Activated naive CD8-positive, alpha-beta T cell treated with anti-CD3 and anti-CD28 coated beads, Interleukin-2, amount 50 U/mL, for 24 hours (primary cell): ENCODE results near the gene CPLX3.
A peak's percentile ranks its signal among the peaks of the same experiment; 100 is the strongest.

Source experiments
- ATAC-seq: fragments of 150-1000 bp; cut with Tn5 transposase; one replicate; pipeline ENCODE4 v1.10.0; 2021
- DNase-seq: peaks from one replicate; pipeline ENCODE4 v3.0.0; 2021
- H3K27ac Mint-ChIP-seq: one replicate; pipeline ENCODE4 v1.8.0; 2021; ENCODE audit warnings: mild to moderate bottlenecking, mixed read lengths
- H3K27me3 Mint-ChIP-seq: one replicate; pipeline ENCODE4 v1.8.0; 2021; ENCODE audit warnings: mixed read lengths
- H3K36me3 Mint-ChIP-seq: one replicate; pipeline ENCODE4 v1.8.0; 2021; ENCODE audit warnings: low read depth, mixed read lengths
- H3K4me1 Mint-ChIP-seq: one replicate; pipeline ENCODE4 v1.8.0; 2021; ENCODE audit warnings: mixed read lengths
- H3K4me3 Mint-ChIP-seq: one replicate; pipeline ENCODE4 v1.8.0; 2021; ENCODE audit warnings: mild to moderate bottlenecking, moderate library complexity, mixed read lengths
- H3K9me3 Mint-ChIP-seq: one replicate; pipeline ENCODE4 v1.8.0; 2021; ENCODE audit warnings: mixed read lengths

The CPLX3 gene

GRCh38 chr15:74793135-74794028 is 33.0 kb upstream of the CPLX3 start:
- Mint-ChIP-seq H3K27me3 (no peaks in the 10 kb centered on the region), H3K4me1 (peaks cover 96% of the 10 kb centered on the region), H3K36me3 (peaks cover 51% of the 10 kb centered on the region), H3K4me3 (peak overlapping the region; percentile 21), H3K27ac (peak overlapping the region; percentile 99), H3K9me3 (no peaks in the 10 kb centered on the region)
- DNase-seq (peak; percentile 80), ATAC-seq (peak; percentile 20)

DNA sequence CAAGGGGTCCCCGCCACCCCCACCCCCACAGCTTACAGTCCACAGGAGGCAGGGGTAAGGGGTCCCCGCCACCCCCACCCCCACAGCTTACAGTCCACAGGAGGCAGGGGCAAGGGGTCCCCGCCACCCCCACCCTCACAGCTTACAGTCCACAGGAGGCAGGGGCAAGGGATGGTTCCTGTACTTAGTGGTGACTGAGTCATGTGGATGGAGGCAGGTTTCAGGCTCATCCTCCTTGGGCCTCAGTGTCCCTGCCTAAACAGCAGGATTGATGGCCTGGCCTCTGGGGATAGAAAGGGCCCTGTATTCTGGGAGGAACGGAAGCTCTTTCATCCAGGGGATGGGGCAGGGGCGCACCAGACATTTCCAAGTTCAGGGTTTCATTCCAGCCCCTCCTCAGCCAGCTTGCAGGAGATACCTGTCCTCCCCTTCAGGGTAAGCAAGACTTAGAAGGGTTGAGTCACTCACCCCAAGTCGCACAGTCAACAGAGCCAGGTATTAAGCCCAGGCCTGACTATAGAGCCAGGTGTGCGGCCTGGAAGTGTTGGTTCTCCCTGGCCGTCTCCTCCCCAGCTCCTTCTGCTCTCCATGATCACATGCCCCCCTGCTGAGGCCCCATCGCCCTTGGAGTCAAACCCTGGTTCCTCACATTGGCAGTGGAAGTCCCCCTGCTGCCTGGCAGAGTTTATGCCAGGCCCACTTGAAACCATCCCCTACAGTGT is 32.0 kb upstream of the CPLX3 start:
- no peaks in the 10 kb centered on the region for H3K27me3 Mint-ChIP-seq
- H3K4me1 Mint-ChIP-seq: peaks cover 96% of the 10 kb centered on the region
- peak overlapping the region; percentile 6 for H3K4me3 Mint-ChIP-seq
- H3K27ac Mint-ChIP-seq: peak overlapping the region; percentile 87
- peaks cover 49% of the 10 kb centered on the region for H3K36me3 Mint-ChIP-seq
- ATAC-seq (no peak), DNase-seq (no peak)
- H3K9me3 Mint-ChIP-seq: no peaks in the 10 kb centered on the region

GRCh38 chr15:74794970-74795349 is 31.5 kb upstream of the CPLX3 start:
- Mint-ChIP-seq H3K9me3 (no peaks in the 10 kb centered on the region), H3K27me3 (no peaks in the 10 kb centered on the region), H3K36me3 (peaks cover 44% of the 10 kb centered on the region), H3K27ac (peak overlapping the region; percentile 87), H3K4me1 (peaks cover 96% of the 10 kb centered on the region), H3K4me3 (peak overlapping the region; percentile 6)
- ATAC-seq (no peak), DNase-seq (no peak)

DNA sequence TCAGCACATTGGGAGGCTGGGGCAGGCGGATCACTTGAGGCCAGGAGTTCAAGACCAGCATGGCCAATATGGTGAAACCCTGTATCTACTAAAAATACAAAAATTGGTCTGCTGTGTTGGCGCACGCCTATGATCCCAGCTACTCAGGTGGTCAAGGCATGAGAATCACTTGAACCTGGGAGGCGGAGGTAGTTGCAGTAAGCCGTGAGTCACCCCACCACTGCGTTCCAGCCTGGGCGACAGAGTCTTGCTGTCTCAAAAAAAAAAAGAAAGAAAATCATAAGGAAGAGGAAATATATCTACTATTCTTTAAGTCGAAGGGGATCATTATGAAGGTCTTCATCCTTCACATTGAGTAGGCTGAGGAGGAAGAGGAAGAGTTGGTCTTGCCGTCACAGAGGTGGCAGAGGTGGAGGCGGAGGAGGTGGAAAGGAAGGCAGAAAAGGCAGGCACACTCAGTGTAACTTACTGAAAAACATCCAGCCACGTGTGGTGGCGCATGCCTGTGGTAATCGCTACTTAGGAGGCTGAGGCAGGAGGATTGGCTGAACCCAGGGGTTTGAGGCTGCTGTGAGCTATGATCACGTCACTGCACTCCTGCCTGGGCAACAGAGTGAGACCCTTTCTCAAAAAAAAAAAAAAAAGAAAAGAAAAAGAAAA is 30.3 kb upstream of the CPLX3 start:
- ATAC-seq (peak; percentile 31), DNase-seq (peak; percentile 59)
- Mint-ChIP-seq H3K27me3 (no peaks in the 10 kb centered on the region), H3K4me3 (peak overlapping the region; percentile 61), H3K4me1 (peaks cover 88% of the 10 kb centered on the region), H3K36me3 (peaks cover 47% of the 10 kb centered on the region), H3K9me3 (no peaks in the 10 kb centered on the region), H3K27ac (peak overlapping the region; percentile 98)

- peaks cover 53% of the 10 kb centered on the region for H3K36me3 Mint-ChIP-seq
- ATAC-seq: no peak
- no peak overlapping the region for H3K4me3 Mint-ChIP-seq
Observed at GRCh38 chr15:74798388-74799254, 27.8 kb upstream of the CPLX3 start.

DNA sequence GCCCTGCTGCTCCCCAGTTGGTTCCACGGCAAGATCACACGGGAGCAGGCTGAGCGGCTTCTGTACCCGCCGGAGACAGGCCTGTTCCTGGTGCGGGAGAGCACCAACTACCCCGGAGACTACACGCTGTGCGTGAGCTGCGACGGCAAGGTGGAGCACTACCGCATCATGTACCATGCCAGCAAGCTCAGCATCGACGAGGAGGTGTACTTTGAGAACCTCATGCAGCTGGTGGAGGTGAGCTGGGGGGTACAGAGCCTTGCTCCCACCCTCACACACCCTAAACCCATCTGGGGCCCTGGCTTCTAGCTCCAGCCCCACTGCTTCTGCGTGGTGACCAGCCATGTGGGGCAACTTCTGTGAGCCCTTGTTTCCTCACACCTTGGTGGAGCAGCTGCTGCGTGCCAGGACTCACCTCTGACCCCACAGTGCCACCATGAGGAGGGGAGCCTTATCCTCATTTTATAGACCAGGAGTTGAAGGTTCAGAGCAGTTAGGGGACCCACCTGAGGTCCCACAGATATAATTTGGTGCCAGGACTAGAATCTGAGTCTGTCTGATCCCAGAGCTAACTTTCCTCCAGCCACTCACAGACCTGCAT is 27.1 kb upstream of the CPLX3 start:
- Mint-ChIP-seq H3K4me1 (peaks cover 58% of the 10 kb centered on the region), H3K27ac (peak overlapping the region; percentile 84), H3K36me3 (peaks cover 60% of the 10 kb centered on the region), H3K9me3 (no peaks in the 10 kb centered on the region), H3K27me3 (no peaks in the 10 kb centered on the region), H3K4me3 (no peak overlapping the region)
- DNase-seq (peak; percentile 41), ATAC-seq (peak; percentile 1)

More at GRCh38 chr15:74798388-74799254, 27.8 kb upstream of the CPLX3 start:
- no peaks in the 10 kb centered on the region for H3K9me3 Mint-ChIP-seq
- peaks cover 63% of the 10 kb centered on the region for H3K4me1 Mint-ChIP-seq
- H3K27ac Mint-ChIP-seq: peak overlapping the region; percentile 84
- no peaks in the 10 kb centered on the region for H3K27me3 Mint-ChIP-seq
- no peak for DNase-seq

GRCh38 chr15:74799856-74800558 is 26.4 kb upstream of the CPLX3 start:
- no peaks in the 10 kb centered on the region for H3K27me3 Mint-ChIP-seq
- H3K9me3 Mint-ChIP-seq: no peaks in the 10 kb centered on the region
- DNase-seq: peak; percentile 89
- H3K4me1 Mint-ChIP-seq: peaks cover 54% of the 10 kb centered on the region
- ATAC-seq: peak; percentile 85
- H3K27ac Mint-ChIP-seq: peak overlapping the region; percentile 84
- no peak overlapping the region for H3K4me3 Mint-ChIP-seq
- peaks cover 59% of the 10 kb centered on the region for H3K36me3 Mint-ChIP-seq

DNA sequence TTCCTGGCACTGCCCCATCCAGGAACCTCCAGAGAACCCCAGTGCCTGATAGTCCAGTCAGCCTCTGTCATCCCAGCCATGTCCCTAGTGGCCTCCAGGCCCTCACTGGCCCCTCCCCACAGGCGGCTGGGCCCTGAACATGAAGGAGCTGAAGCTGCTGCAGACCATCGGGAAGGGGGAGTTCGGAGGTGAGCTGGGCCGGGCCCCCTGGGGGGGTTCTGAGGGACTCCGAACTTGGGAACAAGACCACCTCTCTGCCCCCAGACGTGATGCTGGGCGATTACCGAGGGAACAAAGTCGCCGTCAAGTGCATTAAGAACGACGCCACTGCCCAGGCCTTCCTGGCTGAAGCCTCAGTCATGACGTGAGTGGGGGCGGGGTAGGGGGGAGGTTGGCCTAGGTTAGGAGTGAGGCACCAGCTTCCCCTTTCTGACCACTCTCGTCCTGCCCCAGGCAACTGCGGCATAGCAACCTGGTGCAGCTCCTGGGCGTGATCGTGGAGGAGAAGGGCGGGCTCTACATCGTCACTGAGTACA is 25.8 kb upstream of the CPLX3 start:
- Mint-ChIP-seq H3K4me3 (no peak overlapping the region), H3K4me1 (peaks cover 49% of the 10 kb centered on the region), H3K36me3 (peaks cover 55% of the 10 kb centered on the region), H3K27ac (peak overlapping the region; percentile 84), H3K27me3 (no peaks in the 10 kb centered on the region), H3K9me3 (no peaks in the 10 kb centered on the region)
- ATAC-seq (no peak), DNase-seq (no peak)

DNA sequence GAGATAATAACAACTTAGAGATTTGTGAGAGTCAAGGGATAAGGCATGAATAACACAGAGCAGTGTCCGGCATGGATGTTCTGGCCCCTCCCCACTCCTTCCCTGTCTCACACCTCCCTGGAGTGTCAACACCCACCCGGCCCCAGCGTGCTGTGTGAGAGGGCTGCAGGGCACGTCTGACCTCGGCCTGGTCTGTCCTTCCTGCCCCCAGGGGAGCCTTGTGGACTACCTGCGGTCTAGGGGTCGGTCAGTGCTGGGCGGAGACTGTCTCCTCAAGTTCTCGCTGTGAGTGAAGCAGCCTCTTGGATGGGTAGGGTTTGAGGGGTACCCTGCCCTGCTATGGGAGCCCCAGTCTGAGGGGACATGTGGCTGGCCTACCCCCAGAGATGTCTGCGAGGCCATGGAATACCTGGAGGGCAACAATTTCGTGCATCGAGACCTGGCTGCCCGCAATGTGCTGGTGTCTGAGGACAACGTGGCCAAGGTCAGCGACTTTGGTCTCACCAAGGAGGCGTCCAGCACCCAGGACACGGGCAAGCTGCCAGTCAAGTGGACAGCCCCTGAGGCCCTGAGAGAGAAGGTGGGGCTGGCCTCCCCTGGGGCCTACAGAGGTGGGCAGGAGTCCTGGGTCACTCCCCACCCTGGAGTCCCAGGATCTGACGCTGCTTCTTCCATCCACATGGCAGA is 25.0 kb upstream of the CPLX3 start:
- no peak for DNase-seq
- Mint-ChIP-seq H3K4me1 (peaks cover 45% of the 10 kb centered on the region), H3K27ac (no peak overlapping the region), H3K9me3 (no peaks in the 10 kb centered on the region), H3K36me3 (peaks cover 50% of the 10 kb centered on the region), H3K4me3 (no peak overlapping the region), H3K27me3 (no peaks in the 10 kb centered on the region)
- ATAC-seq: no peak

- no peaks in the 10 kb centered on the region for H3K27me3 Mint-ChIP-seq
- no peak overlapping the region for H3K27ac Mint-ChIP-seq
- ATAC-seq (no peak), DNase-seq (no peak)
- peaks cover 47% of the 10 kb centered on the region for H3K36me3 Mint-ChIP-seq
- H3K4me1 Mint-ChIP-seq: peaks cover 42% of the 10 kb centered on the region
- H3K9me3 Mint-ChIP-seq: no peaks in the 10 kb centered on the region
- no peak overlapping the region for H3K4me3 Mint-ChIP-seq
Observed at GRCh38 chr15:74802290-74802689, 24.1 kb upstream of the CPLX3 start.

- Mint-ChIP-seq H3K4me1 (peaks cover 39% of the 10 kb centered on the region), H3K9me3 (no peaks in the 10 kb centered on the region), H3K27ac (no peak overlapping the region), H3K4me3 (no peak overlapping the region), H3K27me3 (no peaks in the 10 kb centered on the region), H3K36me3 (peaks cover 42% of the 10 kb centered on the region)
- ATAC-seq (no peak), DNase-seq (no peak)
Observed at GRCh38 chr15:74802862-74803447, 23.5 kb upstream of the CPLX3 start.

- no peak for ATAC-seq
Observed at GRCh38 chr15:74804935-74805334, 21.5 kb upstream of the CPLX3 start.

More at GRCh38 chr15:74804935-74805334, 21.5 kb upstream of the CPLX3 start:
- Mint-ChIP-seq H3K36me3 (peaks cover 35% of the 10 kb centered on the region), H3K4me1 (peaks cover 21% of the 10 kb centered on the region), H3K27me3 (no peaks in the 10 kb centered on the region), H3K9me3 (no peaks in the 10 kb centered on the region), H3K4me3 (no peak overlapping the region), H3K27ac (peak overlapping the region; percentile 2)
- no peak for DNase-seq
